ENCODE results near the gene COL23A1.

- TF ChIP-seq CTCF (IDR thresholded peaks at IDR 0.05): no peak
- no peak for TF ChIP-seq POLR2A (IDR thresholded peaks at IDR 0.05)
- TF ChIP-seq EP300 (IDR thresholded peaks at IDR 0.05): no peak
- no peak for TF ChIP-seq POLR2AphosphoS5 (IDR thresholded peaks at IDR 0.05)
These were observed 303.0 kb downstream of the COL23A1 start for GRCh38 chr5:178287091-178287790.

Data from gastroesophageal sphincter (tissue), 3 donors.